ENCODE measurements around the gene CDK5R2.

DNA sequence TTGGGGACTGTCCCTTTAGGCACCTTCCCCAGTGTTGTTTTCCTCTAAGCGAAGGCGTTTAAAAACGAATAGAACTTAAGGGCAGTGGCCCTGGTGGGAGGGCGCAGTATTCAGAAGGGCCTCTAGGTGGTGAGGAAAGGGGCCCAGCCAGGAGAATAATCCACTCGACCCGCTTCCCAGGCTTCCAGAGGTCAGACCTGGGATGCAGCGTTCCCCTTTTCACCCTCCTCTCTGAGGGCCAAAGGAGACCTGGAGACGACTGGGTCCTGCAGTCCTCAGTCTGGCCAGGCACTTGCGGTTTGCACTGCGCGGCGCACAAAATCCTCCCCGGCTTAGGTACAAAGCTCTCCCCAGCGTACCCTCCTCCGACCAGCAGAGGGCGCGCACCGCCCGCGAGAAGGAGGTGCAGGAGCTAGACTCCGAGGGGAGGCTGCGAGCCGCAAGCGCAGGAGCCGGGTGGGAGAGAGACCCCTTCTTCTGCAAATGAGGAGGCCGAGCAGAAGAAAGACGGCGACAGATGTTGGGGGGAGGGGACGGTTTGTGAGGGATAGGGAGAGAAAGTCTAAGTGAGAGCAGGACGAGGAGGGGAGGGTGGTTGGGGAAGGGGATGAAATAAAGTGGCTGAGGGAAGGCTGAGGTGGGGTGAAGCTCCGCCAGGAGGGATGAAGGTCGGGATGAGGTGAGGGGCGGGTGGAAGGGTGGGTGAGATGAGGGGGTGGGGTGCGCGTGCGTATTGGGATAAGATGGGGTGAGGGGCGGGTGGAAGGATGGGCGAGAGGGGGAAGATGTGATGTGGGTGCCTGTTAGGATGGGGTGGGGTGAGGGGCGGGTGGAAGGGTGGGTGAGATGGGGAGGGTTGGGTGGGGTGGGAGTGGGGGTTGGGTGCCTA, 20.6 kb downstream of the CDK5R2 start:
- TF ChIP-seq, protein P1, sequence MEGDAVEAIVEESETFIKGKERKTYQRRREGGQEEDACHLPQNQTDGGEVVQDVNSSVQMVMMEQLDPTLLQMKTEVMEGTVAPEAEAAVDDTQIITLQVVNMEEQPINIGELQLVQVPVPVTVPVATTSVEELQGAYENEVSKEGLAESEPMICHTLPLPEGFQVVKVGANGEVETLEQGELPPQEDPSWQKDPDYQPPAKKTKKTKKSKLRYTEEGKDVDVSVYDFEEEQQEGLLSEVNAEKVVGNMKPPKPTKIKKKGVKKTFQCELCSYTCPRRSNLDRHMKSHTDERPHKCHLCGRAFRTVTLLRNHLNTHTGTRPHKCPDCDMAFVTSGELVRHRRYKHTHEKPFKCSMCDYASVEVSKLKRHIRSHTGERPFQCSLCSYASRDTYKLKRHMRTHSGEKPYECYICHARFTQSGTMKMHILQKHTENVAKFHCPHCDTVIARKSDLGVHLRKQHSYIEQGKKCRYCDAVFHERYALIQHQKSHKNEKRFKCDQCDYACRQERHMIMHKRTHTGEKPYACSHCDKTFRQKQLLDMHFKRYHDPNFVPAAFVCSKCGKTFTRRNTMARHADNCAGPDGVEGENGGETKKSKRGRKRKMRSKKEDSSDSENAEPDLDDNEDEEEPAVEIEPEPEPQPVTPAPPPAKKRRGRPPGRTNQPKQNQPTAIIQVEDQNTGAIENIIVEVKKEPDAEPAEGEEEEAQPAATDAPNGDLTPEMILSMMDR (conservative IDR thresholded peaks at IDR 0.05): peak; percentile 97
- TF ChIP-seq ZFX (IDR thresholded peaks at IDR 0.05): no peak

Measured in C4-2B (cell line).